Central memory CD4-positive, alpha-beta T cell (primary cell): ENCODE measurements around the gene RFX1.

Experiments used
- DNase-seq: peaks from one replicate; pipeline ENCODE4 v3.0.0; 2022

RFX1 gene

GRCh38 chr19:13995878-13996765 is 10.0 kb downstream of the RFX1 start:
- DNase-seq: no peak

GRCh38 chr19:13995017-13995728 is 10.9 kb downstream of the RFX1 start:
- DNase-seq: no peak

- DNase-seq: no peak
Measured at GRCh38 chr19:13993590-13994300, 12.4 kb downstream of the RFX1 start.

GRCh38 chr19:13992025-13992424 is 14.1 kb downstream of the RFX1 start:
- no peak for DNase-seq

- no peak for DNase-seq
Measured at GRCh38 chr19:13990085-13990484, 16.0 kb downstream of the RFX1 start.

- no peak for DNase-seq
Measured at GRCh38 chr19:13989487-13989886, 16.6 kb downstream of the RFX1 start.

GRCh38 chr19:13987101-13987890 is 18.8 kb downstream of the RFX1 start:
- DNase-seq: no peak

- DNase-seq: peak; percentile 98
Measured at GRCh38 chr19:13986348-13986904, 19.7 kb downstream of the RFX1 start.

GRCh38 chr19:13985771-13986347 is 20.3 kb downstream of the RFX1 start:
- DNase-seq: no peak

GRCh38 chr19:13984875-13985741 is 21.0 kb downstream of the RFX1 start:
- DNase-seq: peak; percentile 37

GRCh38 chr19:13984186-13984585 is 21.9 kb downstream of the RFX1 start:
- DNase-seq: no peak

GRCh38 chr19:13983213-13983889 is 22.8 kb downstream of the RFX1 start:
- DNase-seq: peak; percentile 45

- no peak for DNase-seq
Measured at GRCh38 chr19:13982773-13983172, 23.3 kb downstream of the RFX1 start.

- no peak for DNase-seq
Measured at GRCh38 chr19:13981988-13982501, 24.1 kb downstream of the RFX1 start.

GRCh38 chr19:13981467-13981866 is 24.7 kb downstream of the RFX1 start:
- DNase-seq: no peak

GRCh38 chr19:13981021-13981420 is 25.1 kb downstream of the RFX1 start:
- no peak for DNase-seq

GRCh38 chr19:13980340-13980739 is 25.8 kb downstream of the RFX1 start:
- no peak for DNase-seq

GRCh38 chr19:13979686-13980085 is 26.4 kb downstream of the RFX1 start:
- DNase-seq: no peak

GRCh38 chr19:13979244-13979615 is 26.9 kb downstream of the RFX1 start:
- DNase-seq: no peak
